HL-60/S4 treated with phorbol 12-myristate 13-acetate at 8.2 ng/mL for 4 days and 3 days (cell line): ENCODE measurements around the gene DNAAF8.

ENCODE experiments used
- in situ Hi-C: fragments of 300-500 bp; cut with MboI; formaldehyde crosslinking; loops from 2 replicates; pipeline ENCODE4 v1.15.0; 2022; ENCODE audit warnings: low sequenced_read_pairs

The DNAAF8 gene

DNA sequence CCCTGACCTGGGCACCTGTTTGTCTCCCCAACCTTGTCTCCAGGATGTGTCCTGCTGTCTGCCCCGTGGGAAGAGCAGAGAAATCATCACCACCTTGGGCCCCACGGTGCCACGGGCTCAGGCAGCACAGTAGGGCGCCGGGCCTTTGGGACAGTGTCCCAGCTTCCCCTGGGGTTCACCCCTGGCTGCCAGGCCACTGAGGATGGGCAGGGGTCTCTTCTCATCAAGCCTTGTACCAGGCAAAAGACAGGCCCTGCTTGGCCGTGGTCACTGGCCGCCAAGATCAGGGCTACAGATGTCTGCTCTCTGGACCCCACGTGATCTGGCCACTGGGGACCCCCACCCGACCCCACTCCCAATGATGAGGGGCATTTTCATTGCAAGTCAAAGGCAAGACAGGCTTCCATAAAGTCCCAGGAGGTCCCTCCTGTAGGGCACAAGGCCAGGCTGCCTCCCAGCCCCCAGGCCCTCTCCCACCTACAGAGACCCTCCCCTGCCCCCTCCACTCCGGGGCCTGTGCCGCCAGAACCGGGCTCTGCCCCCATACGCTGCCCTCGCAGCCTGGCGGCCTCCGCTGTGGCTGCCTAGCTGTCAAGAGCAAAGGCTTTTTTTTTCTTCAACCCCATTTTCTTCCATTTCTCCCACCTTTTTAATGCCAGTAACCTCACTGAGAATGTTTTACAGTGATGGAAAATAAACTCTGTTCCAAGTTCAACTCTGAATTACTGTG lies 14.5 kb downstream of the DNAAF8 start:
- in situ Hi-C loops: no loop called here

DNA sequence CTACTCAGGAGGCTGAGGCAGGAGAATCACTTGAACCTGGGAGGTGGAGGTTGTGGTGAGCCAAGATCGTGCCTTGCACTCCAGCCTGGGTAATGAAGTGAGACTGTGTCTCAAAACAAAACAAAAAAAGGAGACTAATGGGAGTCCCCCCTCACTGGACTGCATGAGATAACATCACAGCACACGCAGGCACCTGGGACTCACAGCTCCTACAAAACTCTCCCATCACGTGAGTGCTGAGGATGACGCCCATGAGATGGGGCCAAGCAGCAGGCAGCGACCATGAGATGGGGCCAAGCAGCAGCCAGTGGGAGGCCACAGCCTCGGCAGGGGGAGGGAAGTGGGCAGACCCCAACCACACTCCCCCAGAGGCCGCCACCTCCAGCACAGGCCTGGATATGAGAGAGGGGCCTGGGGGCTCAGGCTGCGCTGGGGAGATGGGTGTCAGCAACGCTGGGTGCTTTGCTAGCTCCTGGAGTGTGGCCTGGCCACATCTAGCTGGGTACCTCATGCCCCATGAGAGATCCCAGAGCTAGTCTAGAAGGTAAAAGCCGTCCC lies 15.4 kb downstream of the DNAAF8 start:
- in situ Hi-C loops: no loop called here

DNA sequence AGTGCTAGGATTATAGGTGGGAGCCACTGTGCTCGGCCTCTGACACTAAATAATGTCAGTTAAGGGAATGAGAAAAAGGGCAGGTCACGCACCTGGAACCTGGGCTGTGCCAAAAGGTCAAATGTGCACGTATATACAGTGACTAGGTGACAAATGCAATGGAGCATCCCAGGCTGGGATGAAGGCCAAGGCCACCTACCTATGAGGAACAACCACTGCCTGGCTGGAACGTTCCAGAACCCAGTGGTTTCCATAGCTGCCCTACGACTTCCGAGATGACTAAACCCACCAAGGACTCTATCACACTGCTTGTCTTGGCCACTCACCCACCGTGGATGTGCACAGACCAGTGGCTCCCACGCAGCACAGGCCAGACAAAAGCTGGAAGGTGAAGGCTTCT lies 16.6 kb downstream of the DNAAF8 start:
- in situ Hi-C loops: no loop called here

DNA sequence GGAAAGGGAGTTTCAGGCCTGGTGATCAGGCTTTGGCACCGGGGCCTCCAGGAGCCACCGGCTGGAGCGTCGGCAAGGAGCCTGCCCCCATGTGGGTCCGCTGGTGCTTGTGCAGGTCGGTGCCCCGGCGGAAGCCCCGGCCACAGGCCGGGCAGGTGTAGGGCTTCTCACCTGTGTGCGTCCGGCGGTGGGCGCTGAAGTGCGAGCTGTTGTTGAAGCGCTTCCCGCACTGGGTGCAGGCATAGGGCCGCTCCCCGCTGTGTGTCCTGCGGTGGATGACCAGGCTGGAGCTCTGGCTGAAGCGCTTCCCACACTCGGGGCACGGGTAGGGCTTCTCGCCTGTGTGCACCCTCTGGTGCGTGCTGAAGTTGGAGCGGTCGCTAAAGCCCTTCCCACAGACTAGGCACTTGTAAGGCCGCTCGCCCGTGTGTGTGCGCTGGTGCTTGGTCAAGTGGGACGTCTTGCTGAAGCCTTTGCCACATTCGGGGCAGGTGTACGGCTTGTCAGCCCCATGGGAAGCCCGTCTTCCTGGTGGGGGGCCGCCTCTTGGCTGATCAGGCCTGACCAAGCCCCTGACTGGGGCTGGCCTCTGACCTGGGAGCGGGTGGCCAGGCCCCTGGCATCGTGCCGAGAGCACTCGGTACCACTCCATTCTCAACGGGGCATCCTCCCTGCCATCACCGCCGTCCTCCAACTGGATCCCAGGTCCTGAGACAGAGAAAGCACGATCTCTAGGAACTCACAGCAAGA lies 18.2 kb downstream of the DNAAF8 start:
- in situ Hi-C loops: no loop called here

DNA sequence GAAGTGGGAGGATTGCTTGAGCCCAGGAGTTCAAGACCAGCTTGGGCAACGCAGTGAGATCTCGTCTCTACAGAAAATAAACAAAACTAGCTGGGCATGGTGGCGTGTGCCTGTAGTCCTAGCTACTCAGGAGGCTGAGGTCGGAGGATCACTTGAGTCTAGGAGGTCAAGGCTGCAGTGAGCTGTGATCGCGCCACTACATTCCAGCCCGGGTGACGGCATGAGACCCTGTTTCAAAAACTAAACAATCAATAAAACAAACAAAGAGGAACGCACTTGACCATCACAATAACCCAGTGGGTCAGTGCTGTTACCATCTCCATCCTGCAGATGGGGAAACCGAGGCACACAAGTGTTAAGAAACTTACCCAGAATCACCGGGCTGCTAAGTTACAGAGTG lies 18.9 kb downstream of the DNAAF8 start:
- in situ Hi-C loops: no loop called here

DNA sequence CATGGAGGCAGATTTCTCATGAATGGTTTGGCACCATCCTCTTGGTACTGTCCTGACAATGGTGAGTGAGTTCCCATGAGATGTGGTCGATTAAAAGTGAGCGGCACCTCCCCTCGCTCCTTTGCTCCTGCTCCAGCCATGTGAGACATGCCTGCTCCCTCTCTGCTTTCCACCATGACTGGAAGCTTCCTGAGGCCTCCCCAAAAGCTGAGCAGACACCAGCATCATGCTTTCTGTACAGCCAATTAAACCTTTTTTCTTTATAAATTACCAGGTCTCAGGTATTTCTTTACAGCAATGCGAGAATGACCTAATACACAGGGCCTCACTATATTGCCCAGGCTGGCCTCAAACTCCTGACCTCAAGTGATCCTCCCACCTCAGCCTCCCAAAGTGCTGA lies 20.5 kb downstream of the DNAAF8 start:
- in situ Hi-C loops: no loop called here

DNA sequence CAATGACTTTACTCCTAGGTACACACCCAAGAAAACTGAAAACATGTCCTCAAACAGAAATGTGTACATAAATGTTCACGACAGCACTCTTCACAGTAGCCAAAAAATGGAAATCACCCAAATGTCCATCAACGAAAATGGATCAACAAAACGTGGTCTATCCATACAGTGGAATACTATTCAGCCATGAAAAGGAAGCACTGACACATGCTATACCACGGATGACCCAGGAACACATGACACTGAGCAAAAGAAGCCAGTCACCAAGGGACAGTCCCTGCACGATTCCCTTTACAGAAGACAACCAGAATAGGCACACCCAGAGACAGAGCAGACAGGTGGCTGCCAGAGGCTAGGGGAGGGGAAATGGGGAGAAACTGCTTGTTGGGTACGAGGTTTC lies 21.4 kb downstream of the DNAAF8 start:
- in situ Hi-C loops: no loop called here

DNA sequence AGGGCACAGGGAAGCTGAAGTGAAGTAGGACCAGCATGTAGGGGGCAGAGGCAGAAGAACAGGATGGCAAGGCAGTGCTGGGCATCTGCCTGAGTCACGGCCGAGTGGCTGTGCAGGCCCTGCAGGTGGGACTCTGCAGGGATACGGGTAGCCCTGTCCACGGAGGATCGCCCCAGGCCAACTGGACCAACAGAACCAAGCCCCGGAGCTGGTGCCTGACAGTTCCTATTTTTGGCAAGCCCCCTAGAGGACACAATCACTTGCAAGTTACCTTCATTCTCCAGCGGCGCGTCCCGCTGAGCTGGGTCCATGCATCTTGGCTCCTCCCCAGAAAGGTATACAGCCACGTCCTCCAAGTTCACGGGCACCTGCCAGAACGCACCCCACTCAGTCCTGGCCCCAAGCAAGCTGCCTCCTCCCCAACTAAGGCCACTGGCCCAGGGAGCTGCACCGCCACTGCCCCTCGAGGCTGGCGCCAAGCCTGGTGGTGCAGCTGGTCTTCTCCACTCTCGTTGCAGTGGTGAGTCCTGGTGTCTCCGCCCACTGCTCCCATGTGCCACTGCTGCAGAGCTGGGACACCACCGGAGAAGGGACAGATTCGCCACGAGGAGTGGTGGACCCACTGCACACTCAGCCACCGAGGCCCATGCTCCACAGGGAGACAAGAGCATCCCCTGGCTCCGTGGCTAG lies 26.0 kb downstream of the DNAAF8 start:
- in situ Hi-C loops: no loop called here

DNA sequence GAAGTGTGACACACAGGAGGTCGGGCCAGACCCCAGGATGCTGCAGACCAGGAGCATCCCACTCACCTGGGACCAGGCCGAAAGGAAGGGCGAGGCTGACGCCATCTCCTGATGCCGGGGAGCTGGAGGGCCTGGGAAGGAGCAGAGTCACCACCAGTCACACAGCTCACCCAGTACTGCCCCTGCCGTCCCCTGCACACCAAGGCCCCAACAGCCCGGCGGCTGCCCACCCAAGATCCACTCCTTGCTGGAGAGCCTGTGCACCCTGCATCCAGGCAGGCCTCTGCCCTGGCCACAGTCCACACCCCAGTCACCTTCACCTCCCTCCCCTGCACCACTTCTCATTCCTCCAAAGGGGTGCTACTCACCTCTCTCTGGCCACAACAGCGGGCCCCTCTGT lies 27.9 kb downstream of the DNAAF8 start:
- in situ Hi-C loops: no loop called here

DNA sequence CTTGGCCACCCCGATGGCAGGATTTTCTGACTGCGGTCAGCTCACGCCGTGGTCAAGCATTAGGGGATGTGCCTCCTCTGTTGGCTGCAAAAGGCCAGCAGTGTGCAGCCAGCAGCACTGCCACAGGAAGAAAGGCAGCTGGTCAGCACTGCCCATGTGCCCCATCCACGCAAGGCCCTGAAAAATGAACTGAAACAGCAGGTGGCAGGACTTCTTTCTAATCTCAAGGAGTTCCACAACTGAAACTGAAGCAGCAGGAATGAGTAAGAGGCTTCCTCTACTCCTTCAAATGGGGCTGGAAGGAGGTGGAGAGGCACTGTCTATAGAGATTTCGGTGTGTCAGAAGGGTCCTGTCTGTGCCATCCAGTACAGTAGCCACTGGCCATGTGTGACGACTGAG lies 29.5 kb downstream of the DNAAF8 start:
- in situ Hi-C loops: no loop called here

DNA sequence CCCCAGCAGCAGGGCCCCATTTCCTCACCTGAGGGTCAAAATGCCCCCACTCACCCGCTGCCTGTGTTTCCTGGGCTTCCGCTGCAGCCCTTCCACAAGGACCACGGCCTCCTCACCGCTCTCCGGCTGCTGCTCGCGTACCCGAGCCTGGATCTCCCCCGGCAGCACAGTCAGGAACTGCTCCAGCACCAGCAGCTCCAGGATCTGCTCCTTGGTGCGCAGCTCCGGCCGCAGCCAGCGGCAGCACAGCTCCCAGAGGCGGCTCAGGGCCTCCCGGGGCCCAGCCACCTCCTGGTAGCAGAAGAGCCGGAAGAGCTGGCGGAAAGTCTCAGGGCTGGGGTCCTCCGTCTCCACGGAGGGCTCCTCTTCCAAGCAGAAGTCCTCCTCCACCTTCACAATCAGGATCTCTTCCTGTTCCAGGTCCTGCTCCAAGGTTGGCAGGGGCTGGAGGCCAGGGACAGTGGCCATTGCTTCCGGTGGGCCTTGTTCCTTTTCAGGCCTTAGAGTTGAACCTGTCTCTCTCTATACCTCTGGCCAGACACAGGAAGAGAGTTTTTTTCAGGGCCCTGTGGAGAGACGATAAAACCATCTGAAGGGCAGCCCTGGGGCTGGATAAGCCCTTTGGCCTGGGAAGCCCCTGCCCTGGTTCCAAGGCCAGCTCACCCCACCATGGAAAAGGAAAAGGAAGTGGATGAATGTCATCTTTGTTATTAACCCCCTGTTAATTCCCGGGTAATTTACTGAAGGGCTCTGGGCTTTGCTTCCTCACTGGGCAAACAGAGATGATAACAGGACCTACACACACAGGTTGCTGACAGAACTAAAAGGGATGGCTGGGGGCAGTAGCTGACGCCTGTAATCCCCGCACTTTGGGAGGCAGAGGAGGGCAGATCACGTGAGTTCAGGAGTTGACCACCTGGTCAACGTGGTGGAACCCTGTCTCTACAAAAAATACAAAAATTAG lies 31.5 kb downstream of the DNAAF8 start:
- in situ Hi-C loops: no loop called here

DNA sequence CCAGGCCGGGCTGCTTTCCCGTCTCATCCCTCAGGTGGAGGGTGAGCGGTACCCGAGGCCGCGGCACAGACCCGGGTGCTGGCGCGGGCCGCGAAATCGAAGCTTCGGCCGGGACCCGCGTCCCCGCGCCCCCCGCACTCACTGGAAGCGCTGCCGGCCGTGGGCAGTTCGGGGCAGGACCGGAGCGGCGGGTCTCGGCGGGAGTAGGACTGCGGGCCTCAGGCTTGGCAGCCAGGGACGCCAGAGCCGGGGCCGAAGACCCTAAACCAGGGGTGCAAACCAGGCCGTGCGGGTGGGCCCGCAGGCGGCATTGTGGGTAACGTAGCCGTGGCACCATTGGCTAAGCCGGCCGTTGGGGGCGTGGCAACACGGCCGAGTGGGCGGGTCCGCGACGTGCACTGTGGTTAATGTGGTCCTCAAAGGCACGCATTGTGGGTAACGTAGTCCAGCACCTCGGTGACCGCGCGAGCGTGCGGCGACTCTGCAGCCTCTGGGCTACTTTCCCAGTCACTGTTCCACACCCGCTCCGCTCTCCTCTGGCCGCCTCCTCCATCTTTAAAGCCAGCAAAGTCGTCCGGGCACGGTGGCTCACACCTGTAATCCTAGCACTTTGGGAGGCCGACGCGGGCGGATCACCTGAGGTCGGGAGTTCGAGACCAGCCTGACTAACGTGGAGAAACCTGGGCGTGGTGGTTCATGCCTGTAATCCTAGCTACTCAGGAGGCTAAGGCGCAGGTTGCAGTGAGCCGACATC lies 32.7 kb downstream of the DNAAF8 start, which contains the start of gene ZNF500:
Gene ZNF500, minus strand, starts transcription at position 288 of the 754 bp plus-strand sequence. CDS start 1,184 bp downstream, outside the sequence.
- in situ Hi-C loops: no loop called here

DNA sequence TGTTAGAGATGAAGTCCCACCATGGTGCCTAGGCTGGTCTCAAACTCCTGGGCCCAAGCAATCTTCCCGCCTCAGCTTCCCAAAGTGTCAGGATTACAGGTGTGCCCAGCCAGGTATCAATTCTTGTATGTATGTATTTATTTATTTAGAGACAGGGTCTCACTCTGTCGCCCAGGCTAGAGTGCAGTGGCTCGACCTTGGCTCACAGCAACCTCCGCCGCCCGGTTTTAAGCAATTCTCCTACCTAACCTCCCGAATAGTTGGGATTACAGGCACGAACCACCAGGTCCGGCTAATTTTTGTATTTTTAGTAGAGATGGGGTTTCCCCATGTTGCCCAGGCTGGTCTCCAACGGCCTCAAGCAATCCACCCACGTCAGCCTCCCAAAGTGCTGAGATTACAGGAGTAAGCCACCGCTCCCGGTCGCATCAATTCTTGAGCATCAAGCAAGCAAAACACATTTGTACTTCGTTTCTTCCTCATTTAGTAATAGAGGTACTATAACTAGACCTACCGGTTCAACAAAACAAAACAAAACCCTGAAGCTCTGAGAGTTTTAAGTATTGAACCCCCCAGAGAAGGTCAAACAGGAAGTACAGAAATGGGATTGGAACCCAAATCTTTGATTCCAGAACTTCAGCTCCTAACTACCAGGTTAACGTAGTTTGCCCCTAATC lies 33.7 kb downstream of the DNAAF8 start:
- in situ Hi-C loops: no loop called here

DNA sequence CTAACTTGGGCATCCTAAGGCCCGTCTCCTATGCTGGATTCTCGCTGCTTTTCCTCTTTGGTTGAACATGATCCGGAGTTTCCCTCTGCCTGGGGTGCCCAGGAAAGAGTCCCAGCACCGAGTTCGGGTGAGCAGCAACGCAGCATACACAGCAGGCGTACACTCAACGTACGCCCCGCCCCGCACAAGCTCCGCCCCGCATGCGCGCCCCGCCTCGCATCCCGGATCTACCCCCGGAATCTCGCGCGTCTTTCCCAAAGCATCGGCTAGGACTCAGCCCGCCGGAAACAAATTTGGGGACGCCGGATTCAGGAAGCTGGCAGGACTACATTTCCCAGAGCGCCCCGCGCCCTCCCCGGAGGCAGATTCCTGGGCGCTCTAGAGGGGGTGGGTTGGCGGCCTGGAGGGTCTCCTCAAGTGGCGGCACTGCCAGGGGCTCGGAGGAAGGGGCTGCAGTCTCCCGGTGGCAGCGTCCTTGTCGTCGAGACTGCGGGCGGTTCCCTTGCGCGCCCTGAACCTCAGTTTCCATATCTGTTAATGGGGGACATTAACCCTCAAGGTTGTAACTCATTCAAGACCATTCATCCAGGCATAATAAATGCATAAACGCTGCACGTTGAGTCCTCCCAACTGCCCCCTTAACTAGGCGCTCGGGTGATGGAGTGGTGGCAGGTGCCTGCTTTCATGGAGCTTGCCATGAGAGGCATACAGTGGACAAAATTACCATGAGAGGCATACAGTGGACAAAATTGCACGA lies 34.4 kb downstream of the DNAAF8 start:
- in situ Hi-C loops: no loop called here

DNA sequence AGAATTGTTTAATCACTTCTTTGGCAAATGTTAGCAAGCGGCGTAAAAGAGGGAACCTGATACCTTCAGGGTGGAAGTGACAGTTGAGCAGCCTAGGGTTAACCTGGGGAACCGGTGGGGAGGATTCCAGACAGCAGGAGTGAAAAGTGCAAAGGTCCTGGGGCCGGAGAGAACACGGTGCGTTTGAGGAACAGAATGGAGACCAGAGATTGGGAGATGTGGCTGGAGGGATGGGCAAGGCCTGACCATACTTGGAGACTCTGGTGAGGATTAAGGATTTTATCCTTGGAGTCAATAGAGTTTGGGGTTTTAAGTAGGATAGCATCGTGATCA lies 34.9 kb downstream of the DNAAF8 start:
- in situ Hi-C loops: no loop called here

DNA sequence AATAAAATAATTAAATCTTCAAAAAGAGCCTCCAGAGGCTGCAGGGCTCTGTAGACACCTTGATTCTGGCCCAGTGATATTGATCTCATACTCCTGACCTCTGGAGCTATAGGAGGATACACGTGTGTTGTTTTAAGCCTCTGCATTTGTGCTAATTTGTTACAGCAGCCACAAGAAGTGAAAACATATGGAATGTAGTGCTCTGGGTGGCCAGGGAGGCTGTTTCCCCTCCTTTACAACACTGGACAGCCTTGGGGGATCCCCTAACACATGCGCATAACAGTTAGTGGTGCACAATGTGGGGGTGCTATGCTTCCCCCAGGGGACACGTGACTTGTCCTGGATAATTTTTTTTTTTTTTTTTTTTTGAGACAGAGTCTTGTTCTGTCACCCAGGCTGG lies 37.3 kb downstream of the DNAAF8 start:
- in situ Hi-C loops: no loop called here

DNA sequence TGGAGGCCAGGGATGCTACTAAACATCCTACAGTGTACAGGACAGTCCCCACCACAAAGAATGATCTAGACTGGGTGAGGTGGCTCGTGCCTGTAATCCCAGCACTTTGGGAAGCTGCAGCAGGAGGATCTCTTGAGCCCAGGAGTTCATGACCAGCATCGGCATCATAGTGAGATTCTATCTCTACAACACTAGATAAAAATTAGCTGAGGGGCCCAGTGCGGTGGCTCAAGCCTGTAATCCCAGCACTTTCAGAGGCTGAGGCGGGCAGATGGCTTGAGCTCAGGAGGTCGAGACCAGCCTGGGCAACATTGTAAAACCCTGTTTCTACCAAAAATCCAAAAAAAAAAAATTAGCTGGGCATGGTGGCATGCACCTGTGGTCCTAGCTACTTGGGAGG lies 38.0 kb downstream of the DNAAF8 start:
- in situ Hi-C loops: no loop called here

DNA sequence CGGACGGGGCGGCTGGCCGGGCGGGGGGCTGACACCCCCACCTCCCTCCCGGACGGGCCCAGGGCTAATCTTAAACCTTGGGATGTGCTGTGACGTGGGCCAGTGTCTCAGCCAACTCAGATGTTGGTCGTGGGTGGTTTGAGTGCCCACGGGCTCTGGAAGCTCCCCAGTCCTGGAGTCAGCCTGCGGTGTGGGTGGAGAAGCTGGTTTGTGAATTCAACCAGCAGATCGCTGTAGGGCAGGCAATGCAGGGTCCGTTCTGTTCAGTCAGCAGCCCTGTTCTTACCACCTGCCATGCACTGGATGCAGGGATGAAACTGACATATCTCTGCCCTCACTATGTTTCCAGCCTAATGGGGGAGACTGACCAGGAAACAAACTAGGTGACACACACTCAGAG lies 40.7 kb downstream of the DNAAF8 start:
- in situ Hi-C loops: no loop called here
